ENCODE data around the gene ROPN1. TPM values are rescaled to one million over a fixed set of nuclear protein-coding genes. Genes with fewer than 3 reads are reported as not detected.

The ROPN1 gene
- total and polyA plus RNA-seq, 2 donors (not counting 1 experiment from before 2014, with no cell fraction given), result not detected

DNA sequence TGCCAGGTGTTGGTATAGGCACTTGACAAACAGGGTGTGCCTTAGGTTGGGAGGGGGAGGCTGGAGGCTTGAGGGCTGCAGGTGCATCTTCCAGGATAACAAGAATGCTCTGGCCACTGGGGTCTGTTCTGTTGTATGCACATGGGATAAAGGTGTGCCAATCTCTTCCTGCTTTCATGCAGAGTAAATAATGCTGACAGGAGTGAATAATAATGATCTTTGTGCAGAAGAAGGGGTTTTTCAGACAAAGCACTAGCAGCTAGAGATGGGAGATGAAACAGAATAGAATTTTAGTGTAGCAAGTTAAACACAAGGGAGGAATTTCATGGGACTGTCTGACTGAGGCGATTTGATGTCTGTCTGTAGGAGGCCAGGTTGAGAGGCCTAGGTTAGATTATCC, 1.9 kb upstream of the ROPN1 start:
- no peaks in the 10 kb centered on the region for H3K36me3 ChIP-seq (ENCODE audit: control insufficient read depth, insufficient read depth, low read length)
- H4K20me1 ChIP-seq (ENCODE audit: control insufficient read depth, extremely low read depth, insufficient read depth, low read length), result no peaks in the 10 kb centered on the region
- no peak overlapping the region for H3K4me3 ChIP-seq (replicated peaks in 1 of 4; ENCODE audit: control extremely low read depth in 1 of 4, insufficient read depth in 1 of 4, low read depth in 3 of 4, low read length in 4 of 4)
- no peak overlapping the region for H3K27ac ChIP-seq (ENCODE audit: insufficient read depth, low read length)
- H3K9ac ChIP-seq (ENCODE audit: insufficient read depth, low read length), result no peak overlapping the region
- no peak for DNase-seq (ENCODE audit: low read depth in 2 of 2)
- no peak overlapping the region for H2AFZ ChIP-seq (ENCODE audit: low read length)
- TF ChIP-seq EZH2 (IDR thresholded peaks at IDR 0.05; ENCODE audit: low read length, missing control alignments), result no peak
- TF ChIP-seq, protein P1, sequence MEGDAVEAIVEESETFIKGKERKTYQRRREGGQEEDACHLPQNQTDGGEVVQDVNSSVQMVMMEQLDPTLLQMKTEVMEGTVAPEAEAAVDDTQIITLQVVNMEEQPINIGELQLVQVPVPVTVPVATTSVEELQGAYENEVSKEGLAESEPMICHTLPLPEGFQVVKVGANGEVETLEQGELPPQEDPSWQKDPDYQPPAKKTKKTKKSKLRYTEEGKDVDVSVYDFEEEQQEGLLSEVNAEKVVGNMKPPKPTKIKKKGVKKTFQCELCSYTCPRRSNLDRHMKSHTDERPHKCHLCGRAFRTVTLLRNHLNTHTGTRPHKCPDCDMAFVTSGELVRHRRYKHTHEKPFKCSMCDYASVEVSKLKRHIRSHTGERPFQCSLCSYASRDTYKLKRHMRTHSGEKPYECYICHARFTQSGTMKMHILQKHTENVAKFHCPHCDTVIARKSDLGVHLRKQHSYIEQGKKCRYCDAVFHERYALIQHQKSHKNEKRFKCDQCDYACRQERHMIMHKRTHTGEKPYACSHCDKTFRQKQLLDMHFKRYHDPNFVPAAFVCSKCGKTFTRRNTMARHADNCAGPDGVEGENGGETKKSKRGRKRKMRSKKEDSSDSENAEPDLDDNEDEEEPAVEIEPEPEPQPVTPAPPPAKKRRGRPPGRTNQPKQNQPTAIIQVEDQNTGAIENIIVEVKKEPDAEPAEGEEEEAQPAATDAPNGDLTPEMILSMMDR (conservative IDR thresholded peaks at IDR 0.05 in 1 of 2, IDR thresholded peaks at IDR 0.05 in 1 of 2; ENCODE audit: low read depth in 1 of 2, low read length in 2 of 2), result no peak
- H3K27me3 ChIP-seq (ENCODE audit: control insufficient read depth, insufficient read depth, low read length), result peaks cover 32% of the 10 kb centered on the region
- H3K79me2 ChIP-seq (ENCODE audit: control insufficient read depth, insufficient read depth, low read length), result no peaks in the 10 kb centered on the region
- no peak overlapping the region for H3K4me2 ChIP-seq (ENCODE audit: extremely low read depth, insufficient read depth, low read length)
- no peaks in the 10 kb centered on the region for H3K4me1 ChIP-seq (ENCODE audit: control insufficient read depth, extremely low read depth, insufficient read depth, low read length)
- H3K9me3 ChIP-seq (ENCODE audit: control insufficient read depth, insufficient read depth, low read depth, low read length), result no peaks in the 10 kb centered on the region

DNA sequence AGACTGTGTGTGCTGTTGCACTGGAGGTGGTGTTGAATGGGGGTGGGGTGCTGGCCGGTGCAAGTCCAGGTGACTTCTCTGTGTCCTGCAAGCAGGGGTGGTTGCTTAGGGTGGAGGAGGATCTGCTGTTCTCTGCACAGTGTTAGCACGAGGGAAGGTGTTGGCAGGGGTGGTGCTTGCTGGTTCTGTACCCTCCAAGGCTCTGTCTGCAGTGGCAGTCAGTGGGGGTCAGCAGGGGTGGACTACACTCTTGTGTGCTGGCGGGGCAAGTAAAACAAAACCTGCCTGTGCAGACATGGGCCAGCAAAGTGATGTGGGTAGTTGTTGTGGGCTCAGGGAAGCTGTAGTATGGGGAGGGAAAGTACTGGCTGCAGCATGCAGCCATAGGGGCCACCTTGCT, 5.5 kb downstream of the ROPN1 start:
- H3K27me3 ChIP-seq (ENCODE audit: control insufficient read depth, insufficient read depth, low read length), result peaks cover 25% of the 10 kb centered on the region
- no peak overlapping the region for H3K9ac ChIP-seq (ENCODE audit: insufficient read depth, low read length)
- H3K9me3 ChIP-seq (ENCODE audit: control insufficient read depth, insufficient read depth, low read depth, low read length), result no peaks in the 10 kb centered on the region
- no peak for DNase-seq (ENCODE audit: low read depth in 2 of 2)
- H3K79me2 ChIP-seq (ENCODE audit: control insufficient read depth, insufficient read depth, low read length), result no peaks in the 10 kb centered on the region
- H3K4me1 ChIP-seq (ENCODE audit: control insufficient read depth, extremely low read depth, insufficient read depth, low read length), result no peaks in the 10 kb centered on the region
- TF ChIP-seq, protein P1 (conservative IDR thresholded peaks at IDR 0.05 in 1 of 2, IDR thresholded peaks at IDR 0.05 in 1 of 2; ENCODE audit: low read depth in 1 of 2, low read length in 2 of 2), result no peak
- no peak for TF ChIP-seq EZH2 (IDR thresholded peaks at IDR 0.05; ENCODE audit: low read length, missing control alignments)
- H3K4me3 ChIP-seq (replicated peaks in 1 of 4; ENCODE audit: control extremely low read depth in 1 of 4, insufficient read depth in 1 of 4, low read depth in 3 of 4, low read length in 4 of 4), result no peak overlapping the region
- H3K4me2 ChIP-seq (ENCODE audit: extremely low read depth, insufficient read depth, low read length), result no peak overlapping the region
- H3K27ac ChIP-seq (ENCODE audit: insufficient read depth, low read length), result no peak overlapping the region
- no peaks in the 10 kb centered on the region for H3K36me3 ChIP-seq (ENCODE audit: control insufficient read depth, insufficient read depth, low read length)
- H4K20me1 ChIP-seq (ENCODE audit: control insufficient read depth, extremely low read depth, insufficient read depth, low read length), result no peaks in the 10 kb centered on the region
- H2AFZ ChIP-seq (ENCODE audit: low read length), result no peak overlapping the region

DNA sequence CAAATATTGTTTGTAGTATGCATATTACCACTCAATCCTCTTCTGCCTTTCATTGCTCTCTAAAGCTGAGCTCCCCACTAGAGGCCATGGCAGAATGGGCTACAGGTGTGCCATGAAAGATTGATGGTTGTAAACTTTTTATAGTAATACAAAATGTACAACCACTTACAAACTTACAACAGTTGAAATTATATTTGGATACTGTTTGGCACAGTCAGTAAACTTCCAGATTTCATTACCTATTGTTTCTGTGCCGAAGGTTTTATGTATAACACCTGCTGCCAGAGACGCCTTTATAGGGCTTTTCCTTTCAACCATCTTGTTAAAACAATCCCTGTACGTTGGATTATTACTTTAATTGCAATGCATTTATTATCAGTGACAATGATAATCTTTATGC, 7.0 kb downstream of the ROPN1 start:
- Histone ChIP-seq H3K36me3 (ENCODE audit: control insufficient read depth, insufficient read depth, low read length) (no peaks in the 10 kb centered on the region), H3K4me1 (ENCODE audit: control insufficient read depth, extremely low read depth, insufficient read depth, low read length) (no peaks in the 10 kb centered on the region), H3K9ac (ENCODE audit: insufficient read depth, low read length) (no peak overlapping the region), H3K4me3 (replicated peaks in 1 of 4; ENCODE audit: control extremely low read depth in 1 of 4, insufficient read depth in 1 of 4, low read depth in 3 of 4, low read length in 4 of 4) (no peak overlapping the region), H3K27me3 (ENCODE audit: control insufficient read depth, insufficient read depth, low read length) (peaks cover 16% of the 10 kb centered on the region), H2AFZ (ENCODE audit: low read length) (no peak overlapping the region), H3K79me2 (ENCODE audit: control insufficient read depth, insufficient read depth, low read length) (no peaks in the 10 kb centered on the region), H3K4me2 (ENCODE audit: extremely low read depth, insufficient read depth, low read length) (no peak overlapping the region), H3K9me3 (ENCODE audit: control insufficient read depth, insufficient read depth, low read depth, low read length) (no peaks in the 10 kb centered on the region), H3K27ac (ENCODE audit: insufficient read depth, low read length) (no peak overlapping the region), H4K20me1 (ENCODE audit: control insufficient read depth, extremely low read depth, insufficient read depth, low read length) (no peaks in the 10 kb centered on the region)
- no peak for TF ChIP-seq EZH2 (IDR thresholded peaks at IDR 0.05; ENCODE audit: low read length, missing control alignments)
- TF ChIP-seq, protein P1 (conservative IDR thresholded peaks at IDR 0.05 in 1 of 2, IDR thresholded peaks at IDR 0.05 in 1 of 2; ENCODE audit: low read depth in 1 of 2, low read length in 2 of 2), result no peak
- DNase-seq (ENCODE audit: low read depth in 2 of 2), result no peak
